Muscle of leg (tissue), 11 donors: ENCODE measurements around the gene NRARP. TPM values are rescaled to one million over a fixed set of nuclear protein-coding genes. Genes with fewer than 3 reads are reported as not detected.

ENCODE experiments used
- DNase-seq: peaks from one replicate; pipeline ENCODE4 v3.0.0; 2013
- H3K27ac ChIP-seq: one replicate; pipeline ENCODE4 v1.5.1; 2013; ENCODE audit warnings: mild to moderate bottlenecking, low read length, control low read depth
- H3K27me3 ChIP-seq: one replicate; pipeline ENCODE4 v1.6.1; 2013; ENCODE audit warnings: low read length; ENCODE audit not compliant: control insufficient read depth, insufficient read depth
- H3K36me3 ChIP-seq: one replicate; pipeline ENCODE4 v1.6.1; 2013; ENCODE audit warnings: low read length; ENCODE audit not compliant: control insufficient read depth, insufficient read depth
- H3K4me1 ChIP-seq: one replicate; pipeline ENCODE4 v1.6.1; 2013; ENCODE audit warnings: low read length; ENCODE audit not compliant: control insufficient read depth, insufficient read depth
- H3K4me3 ChIP-seq: one replicate; pipeline ENCODE4 v1.5.1; 2013; ENCODE audit warnings: low read length, control low read depth
- H3K9me3 ChIP-seq: replicated peaks from 2 replicates; pipeline ENCODE4 v1.6.1; 2013; ENCODE audit warnings: low read depth, low read length; ENCODE audit not compliant: control insufficient read depth
- WGBS: methylation state at CpG from one replicate; pipeline ENCODE4 v1.1.5; 2013; ENCODE audit warnings: missing lambda C conversion rate; ENCODE audit not compliant: insufficient coverage; 5-methylcytosine and 5-hydroxymethylcytosine counted together
- polyA plus RNA-seq, 8 donors: library from polyadenylated mRNA; unstranded; fragments of 120-200 nt; gene quantifications; one replicate each; pipeline versions ENCODE4 v1.2.1 to v1.2.3, GENCODE V29; 2013; ENCODE audit warnings: inconsistent platforms in 1 of 8, low replicate concordance in 1 of 8; ENCODE audit not compliant: insufficient read length in 8 of 8, insufficient read depth in 1 of 8
- total RNA-seq: library from RNA; stranded (reverse); fragments of 120-200 nt; gene quantifications from one replicate; pipeline ENCODE4 v1.2.4, GENCODE V29; 2013

NRARP gene
- total and polyA plus RNA-seq, 9 donors = 2.5 to 7.5 (median 5.6) TPM

- H3K27me3 ChIP-seq = peaks cover 19% of the 10 kb centered on the region
- no peaks in the 10 kb centered on the region for H3K9me3 ChIP-seq
- H3K27ac ChIP-seq = no peak overlapping the region
- H3K4me3 ChIP-seq = no peak overlapping the region
- H3K36me3 ChIP-seq = no peaks in the 10 kb centered on the region
- peaks cover 33% of the 10 kb centered on the region for H3K4me1 ChIP-seq
- DNase-seq = peak; percentile 7
- 77% methylated on average over 15 of the region's 27 CpGs for WGBS
Measured at GRCh38 chr9:137311171-137311985, 9.3 kb upstream of the NRARP start.

DNA sequence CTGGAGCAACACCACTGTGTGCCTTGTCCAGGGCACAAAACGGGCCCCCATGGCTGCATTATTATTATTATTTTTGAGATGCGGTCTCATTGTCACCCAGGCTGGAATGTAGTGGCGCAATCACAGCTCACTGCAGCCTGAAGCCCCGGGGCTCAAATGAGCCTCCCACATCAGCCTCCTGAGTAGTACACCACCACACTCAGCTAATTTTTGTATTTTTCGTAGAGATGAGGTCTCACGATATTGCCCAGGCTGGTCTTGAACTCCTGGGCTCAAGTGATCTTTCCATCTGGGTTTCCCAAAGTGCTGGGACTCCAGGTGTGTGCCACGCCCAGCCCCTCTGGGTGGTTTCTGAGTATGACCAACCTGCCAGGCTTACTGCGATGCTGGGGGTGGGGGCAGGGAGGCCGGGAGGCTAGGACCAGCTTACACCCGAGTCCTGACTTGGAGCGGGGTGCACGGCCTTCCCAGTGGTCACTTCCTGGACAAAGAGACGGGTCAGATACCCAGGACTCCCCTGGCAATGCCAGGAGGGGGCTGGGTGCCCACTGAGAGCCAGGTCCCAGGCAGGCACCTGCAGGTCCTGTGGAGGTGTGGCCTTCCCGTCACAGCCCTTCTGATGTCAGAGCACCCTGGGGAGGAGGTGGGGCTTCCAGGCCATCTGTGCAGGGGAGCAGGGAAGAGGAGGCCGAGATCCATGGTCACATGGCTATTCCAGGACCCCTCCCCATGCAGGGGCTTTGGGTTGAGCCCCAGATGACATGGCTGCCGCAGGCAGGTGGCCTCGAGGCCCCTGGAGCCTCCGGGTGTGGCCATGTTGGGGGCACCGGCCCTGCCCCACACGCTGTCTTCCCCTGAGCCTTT is 8.3 kb upstream of the NRARP start:
- no peaks in the 10 kb centered on the region for H3K9me3 ChIP-seq
- H3K27me3 ChIP-seq = peaks cover 18% of the 10 kb centered on the region
- H3K27ac ChIP-seq = no peak overlapping the region
- H3K4me1 ChIP-seq = peaks cover 37% of the 10 kb centered on the region
- H3K4me3 ChIP-seq = no peak overlapping the region
- DNase-seq = peak; percentile 13
- 62% methylated on average over 15 of the region's 20 CpGs for WGBS
- H3K36me3 ChIP-seq = no peaks in the 10 kb centered on the region

DNA sequence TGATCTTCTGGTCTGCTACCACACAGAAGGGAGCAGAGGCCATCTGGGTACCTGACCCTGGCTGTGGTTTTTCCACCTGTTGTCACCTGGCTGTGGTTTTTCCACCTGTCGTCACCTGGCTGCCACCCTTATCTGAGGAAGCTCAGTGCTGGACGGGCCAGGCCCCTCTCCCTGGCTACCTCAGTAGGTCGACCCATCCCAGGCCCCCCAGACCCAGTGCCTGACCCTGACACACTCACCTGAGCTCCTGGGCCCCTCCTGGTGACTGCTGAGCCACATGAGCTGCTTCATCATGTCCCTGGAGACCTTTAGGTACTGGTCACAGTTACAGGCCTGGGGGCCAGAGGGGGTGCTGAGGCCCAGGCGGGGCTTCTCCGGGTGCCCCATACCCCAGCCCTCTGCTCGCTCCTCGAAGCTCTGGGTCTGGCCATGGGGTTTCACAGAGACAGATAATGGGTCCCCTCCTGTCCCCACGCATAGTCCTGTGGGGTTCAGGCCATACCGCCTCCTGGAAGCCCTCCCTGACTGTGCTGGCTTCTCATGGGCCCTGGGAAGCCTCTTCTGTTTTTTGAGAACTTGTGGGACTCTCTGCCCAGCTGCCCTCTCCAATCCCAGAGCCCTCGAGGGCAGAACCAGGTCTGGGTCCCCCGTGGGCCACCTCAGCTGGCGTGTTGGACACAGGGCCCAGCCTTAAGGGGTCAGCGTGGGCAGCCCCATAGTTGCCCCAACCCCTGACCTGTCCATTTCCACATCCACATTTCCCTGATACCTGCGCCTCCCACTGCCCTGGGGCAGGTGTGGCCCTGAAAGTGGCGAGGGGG is 7.5 kb upstream of the NRARP start:
- Histone ChIP-seq H3K36me3 (no peaks in the 10 kb centered on the region), H3K4me1 (peaks cover 37% of the 10 kb centered on the region), H3K27me3 (peaks cover 15% of the 10 kb centered on the region), H3K4me3 (no peak overlapping the region), H3K27ac (no peak overlapping the region), H3K9me3 (no peaks in the 10 kb centered on the region)
- DNase-seq = no peak
- 86% methylated on average over 15 of the region's 15 CpGs for WGBS

DNA sequence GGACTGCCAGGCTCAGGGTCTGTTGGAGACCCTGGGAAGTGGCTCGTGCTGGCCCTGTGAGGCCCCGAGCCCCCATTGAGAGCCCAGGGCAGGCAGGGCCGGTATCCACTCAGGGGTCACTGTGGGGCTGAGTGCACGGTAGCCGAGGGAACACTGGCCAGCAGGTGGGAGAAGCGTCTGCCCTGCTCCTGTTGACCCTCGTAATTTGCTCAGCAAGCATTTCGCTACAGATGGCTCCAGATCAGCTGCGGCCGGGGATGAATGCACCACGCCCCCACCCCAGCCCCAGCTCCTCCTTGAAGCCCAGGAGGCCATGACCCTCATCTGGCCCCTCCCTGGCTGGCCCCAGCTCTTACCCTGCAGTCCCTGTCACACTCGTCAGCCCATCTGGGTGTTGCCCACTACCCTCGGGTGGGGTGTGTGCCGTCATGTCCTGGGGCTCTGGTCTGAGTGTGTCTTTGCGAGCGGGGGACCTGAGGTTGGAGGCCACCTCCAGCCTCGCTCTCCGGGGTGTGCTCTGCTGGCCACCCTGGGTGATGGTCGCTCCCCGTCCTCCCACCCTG is 6.1 kb upstream of the NRARP start:
- no peak overlapping the region for H3K27ac ChIP-seq
- no peaks in the 10 kb centered on the region for H3K36me3 ChIP-seq
- H3K27me3 ChIP-seq = peaks cover 20% of the 10 kb centered on the region
- H3K9me3 ChIP-seq = no peaks in the 10 kb centered on the region
- 31% methylated on average over 18 of the region's 20 CpGs for WGBS
- DNase-seq = peak; percentile 16
- no peak overlapping the region for H3K4me3 ChIP-seq
- peaks cover 50% of the 10 kb centered on the region for H3K4me1 ChIP-seq

DNA sequence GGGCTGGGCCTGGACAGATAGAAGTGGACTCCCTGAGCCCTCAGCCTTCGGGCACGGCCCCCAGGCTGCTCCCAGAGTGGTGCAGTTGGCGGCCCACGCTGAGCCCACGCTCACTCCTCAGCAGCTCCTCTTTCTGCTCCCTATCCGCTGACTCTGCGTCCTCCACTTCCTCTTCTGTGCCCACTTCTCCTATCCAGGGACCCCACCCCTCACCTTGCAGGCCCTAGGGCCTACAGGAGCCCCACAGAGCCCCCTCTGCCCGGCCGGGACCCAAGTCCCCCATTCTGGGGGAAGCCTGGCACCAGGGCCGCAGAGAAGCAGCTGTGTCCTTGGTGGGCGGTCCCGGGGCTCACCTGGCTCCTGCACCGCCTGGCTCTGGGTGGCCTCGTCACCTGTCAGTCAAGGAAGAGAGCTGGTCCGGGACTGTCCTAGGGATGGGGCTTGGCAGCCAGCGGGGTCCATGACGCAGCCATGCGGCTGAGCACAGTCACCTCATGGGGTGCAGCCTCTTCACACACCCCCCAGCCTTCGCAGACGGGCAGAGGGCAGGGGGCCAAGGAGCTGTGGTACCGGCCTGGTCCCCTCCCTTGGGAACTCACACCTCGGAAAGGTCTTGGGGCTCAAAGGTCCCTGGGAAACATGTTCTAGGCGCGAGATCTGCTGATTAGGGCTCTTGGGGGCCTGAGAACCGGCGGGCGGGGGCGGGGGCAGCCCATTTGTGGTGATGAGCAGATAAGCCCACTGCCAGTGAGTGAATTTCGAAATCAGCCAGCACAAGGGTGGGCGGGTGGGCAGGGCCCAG is 5.4 kb upstream of the NRARP start:
- peaks cover 22% of the 10 kb centered on the region for H3K27me3 ChIP-seq
- 42% methylated on average over 26 of the region's 30 CpGs for WGBS
- H3K36me3 ChIP-seq = no peaks in the 10 kb centered on the region
- peaks cover 57% of the 10 kb centered on the region for H3K4me1 ChIP-seq
- peak; percentile 38 for DNase-seq
- H3K4me3 ChIP-seq = no peak overlapping the region
- no peak overlapping the region for H3K27ac ChIP-seq
- H3K9me3 ChIP-seq = no peaks in the 10 kb centered on the region

GRCh38 chr9:137306850-137307254 is 4.8 kb upstream of the NRARP start:
- no peak overlapping the region for H3K4me3 ChIP-seq
- peaks cover 22% of the 10 kb centered on the region for H3K27me3 ChIP-seq
- WGBS = 36% methylated on average over 23 of the region's 23 CpGs
- no peaks in the 10 kb centered on the region for H3K36me3 ChIP-seq
- peaks cover 57% of the 10 kb centered on the region for H3K4me1 ChIP-seq
- peak overlapping the region; percentile 87 for H3K27ac ChIP-seq
- DNase-seq = no peak
- no peaks in the 10 kb centered on the region for H3K9me3 ChIP-seq

DNA sequence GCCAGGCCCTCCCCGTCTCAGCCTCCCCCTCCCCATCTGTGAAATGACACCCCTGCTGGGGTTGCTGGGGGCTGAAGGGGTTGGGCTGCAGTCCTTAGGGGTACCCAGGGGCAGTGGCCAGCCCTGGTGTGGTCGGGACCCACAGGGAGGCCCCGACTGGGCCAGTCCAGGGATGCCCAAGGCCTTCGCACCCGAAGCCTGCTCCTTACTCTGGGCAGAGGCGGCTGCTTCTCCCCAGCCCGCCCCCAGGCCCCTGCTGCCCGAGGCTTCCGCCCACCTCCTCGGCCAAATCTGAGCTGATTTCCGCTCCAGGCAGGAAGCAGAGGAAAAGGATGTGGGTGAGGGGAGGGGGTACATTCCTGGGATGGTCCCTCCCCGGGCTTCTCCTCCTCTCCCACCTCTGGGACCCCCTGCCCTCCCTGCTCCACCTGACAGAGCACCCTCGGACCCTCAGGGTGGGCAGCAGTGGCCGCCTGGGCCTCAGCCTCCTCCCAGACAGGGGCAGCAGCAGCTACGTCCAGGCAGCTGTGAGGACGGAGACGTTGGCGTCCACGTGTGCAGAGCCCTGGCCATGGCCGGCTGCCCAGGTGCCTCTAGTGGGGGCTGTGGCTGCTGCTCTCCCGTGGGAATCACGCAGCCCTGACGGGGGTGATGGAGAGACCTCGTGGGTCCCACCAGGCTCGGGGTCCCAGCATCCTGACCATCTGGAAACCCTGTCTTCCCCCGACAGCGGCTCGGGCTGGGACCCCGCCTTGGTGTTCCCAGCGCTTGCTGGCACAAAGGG is 4.2 kb upstream of the NRARP start:
- H3K4me3 ChIP-seq = no peak overlapping the region
- WGBS = 32% methylated on average over 20 of the region's 30 CpGs
- H3K27me3 ChIP-seq = peaks cover 22% of the 10 kb centered on the region
- H3K9me3 ChIP-seq = no peaks in the 10 kb centered on the region
- peak; percentile 57 for DNase-seq
- H3K4me1 ChIP-seq = peaks cover 60% of the 10 kb centered on the region
- H3K27ac ChIP-seq = peak overlapping the region; percentile 87
- H3K36me3 ChIP-seq = no peaks in the 10 kb centered on the region

GRCh38 chr9:137305798-137306065 is 3.7 kb upstream of the NRARP start:
- Histone ChIP-seq H3K36me3 (no peaks in the 10 kb centered on the region), H3K9me3 (no peaks in the 10 kb centered on the region), H3K4me3 (no peak overlapping the region), H3K27me3 (peaks cover 22% of the 10 kb centered on the region), H3K4me1 (peaks cover 60% of the 10 kb centered on the region), H3K27ac (peak overlapping the region; percentile 87)
- DNase-seq = no peak
- WGBS = 15% methylated on average over 5 of the region's 8 CpGs
